ENCODE measurements around the gene BABAM2. TPM values are rescaled to one million over a fixed set of nuclear protein-coding genes. Genes with fewer than 3 reads are reported as not detected.

Gene BABAM2
- total RNA-seq, 6 experiments from 2014 or later, result 17.1 to 39.4 (median 25.5) TPM

GRCh38 chr2:28298406-28298805 is 407.9 kb downstream of the BABAM2 start:
- Histone ChIP-seq H3K27ac (no peak overlapping the region), H3K4me3 (no peak overlapping the region), H3K36me3 (peaks cover 0 to 4% (median 0%) of the 10 kb centered on the region in 4 donors), H3K9me3 (no peaks in the 10 kb centered on the region), H3K4me1 (no peaks in the 10 kb centered on the region), H3K27me3 (no peaks in the 10 kb centered on the region)
- intact Hi-C loops (cut with DNase I), result no loop called here
- no peak for DNase-seq
- TF ChIP-seq POLR2A (IDR thresholded peaks at IDR 0.05), result no peak
- TF ChIP-seq CTCF (IDR thresholded peaks at IDR 0.05), result no peak
- ATAC-seq, result no peak
- 82% methylated on average over 3 of the region's 3 CpGs for WGBS (ENCODE audit: insufficient coverage, low coverage, low lambda C conversion rate, missing lambda C conversion rate)

- Histone ChIP-seq H3K9me3 (no peaks in the 10 kb centered on the region), H3K36me3 (peaks cover 0 to 4% (median 0%) of the 10 kb centered on the region in 4 donors), H3K4me3 (no peak overlapping the region), H3K4me1 (no peaks in the 10 kb centered on the region), H3K27me3 (no peaks in the 10 kb centered on the region), H3K27ac (no peak overlapping the region)
- DNase-seq (no peak), ATAC-seq (no peak)
- TF ChIP-seq CTCF (IDR thresholded peaks at IDR 0.05) (no peak), POLR2A (IDR thresholded peaks at IDR 0.05) (no peak)
- 83% methylated on average over 9 of the region's 9 CpGs for whole genome bisulfite sequencing (ENCODE audit: insufficient coverage, low coverage, low lambda C conversion rate, missing lambda C conversion rate)
- intact Hi-C loops (cut with DNase I), result no loop called here
Observed at GRCh38 chr2:28300485-28301341, 410.2 kb downstream of the BABAM2 start.

GRCh38 chr2:28305202-28305601 is 414.7 kb downstream of the BABAM2 start:
- DNase-seq, result no peak
- TF ChIP-seq CTCF (IDR thresholded peaks at IDR 0.05), result no peak
- TF ChIP-seq POLR2A (IDR thresholded peaks at IDR 0.05), result no peak
- intact Hi-C loops (cut with DNase I), result no loop called here
- H3K4me3 ChIP-seq, result no peak overlapping the region
- H3K36me3 ChIP-seq, result peaks cover 0 to 4% (median 0%) of the 10 kb centered on the region in 4 donors
- WGBS (ENCODE audit: insufficient coverage, low coverage, low lambda C conversion rate, missing lambda C conversion rate), result 100% methylated on average over 1 of the region's 1 CpG
- H3K4me1 ChIP-seq, result no peaks in the 10 kb centered on the region
- no peaks in the 10 kb centered on the region for H3K27me3 ChIP-seq
- no peak overlapping the region for H3K27ac ChIP-seq
- ATAC-seq, result no peak
- H3K9me3 ChIP-seq, result no peaks in the 10 kb centered on the region

GRCh38 chr2:28310107-28310506 is 419.6 kb downstream of the BABAM2 start:
- H3K9me3 ChIP-seq, result no peaks in the 10 kb centered on the region
- no peaks in the 10 kb centered on the region for H3K4me1 ChIP-seq
- intact Hi-C loops (cut with DNase I), result no loop called here
- no peaks in the 10 kb centered on the region for H3K27me3 ChIP-seq
- no peak overlapping the region for H3K27ac ChIP-seq
- no peak for ATAC-seq
- no peak for DNase-seq
- no peak overlapping the region for H3K4me3 ChIP-seq
- no peak for TF ChIP-seq POLR2A (IDR thresholded peaks at IDR 0.05)
- no peak for TF ChIP-seq CTCF (IDR thresholded peaks at IDR 0.05)
- WGBS (ENCODE audit: insufficient coverage, low coverage, low lambda C conversion rate, missing lambda C conversion rate), result no CpG with 5 or more reads among the region's 2 CpGs
- H3K36me3 ChIP-seq, result no peaks in the 10 kb centered on the region

All from right lobe of liver (tissue), 6 donors.